ENCODE results near the gene C1orf21.

GRCh38 chr1:184610876-184611595 is 224.2 kb downstream of the C1orf21 start:
- no peak for TF ChIP-seq SUZ12 (IDR thresholded peaks at IDR 0.05)
- no peak for TF ChIP-seq ELF4 (IDR thresholded peaks at IDR 0.05)

Data from HEK293T (cell line).